GM19324 (cell line): ENCODE results near the gene USB1.
"Not testable (repeated sequence)": the region's sequence is repeated elsewhere in the genome, so short reads cannot be mapped to it uniquely, and the experiment has no call there.

Experiments used
- ATAC-seq: cut with Tn5 transposase; IDR thresholded peaks from one replicate; pipeline ENCODE4 v1.9.1; 2021; ENCODE audit warnings: mild to moderate bottlenecking, moderate library complexity; ENCODE audit not compliant: unreplicated experiment, low FRiP score

Gene USB1

DNA sequence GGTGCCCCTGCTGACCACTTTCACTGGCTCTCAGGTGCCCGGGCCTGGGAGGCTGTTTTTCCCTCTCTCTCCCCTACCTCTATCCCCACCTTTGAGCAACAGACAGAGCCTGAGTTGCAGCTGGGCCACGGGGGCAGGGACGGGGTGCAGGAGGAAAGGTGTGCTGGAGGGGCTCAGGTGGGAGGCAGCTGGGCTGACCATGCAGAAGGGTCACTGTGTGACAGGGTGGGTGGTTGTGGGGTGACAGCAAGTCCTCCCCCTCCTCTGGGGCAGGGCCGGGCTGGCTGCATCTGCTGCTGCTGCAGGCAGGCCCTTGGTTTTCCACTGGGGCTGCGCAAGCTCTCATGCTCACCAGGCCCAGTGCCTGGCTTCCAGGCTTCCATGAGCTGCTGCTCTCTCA, 7.3 kb upstream of the USB1 start:
- ATAC-seq, result no peak

DNA sequence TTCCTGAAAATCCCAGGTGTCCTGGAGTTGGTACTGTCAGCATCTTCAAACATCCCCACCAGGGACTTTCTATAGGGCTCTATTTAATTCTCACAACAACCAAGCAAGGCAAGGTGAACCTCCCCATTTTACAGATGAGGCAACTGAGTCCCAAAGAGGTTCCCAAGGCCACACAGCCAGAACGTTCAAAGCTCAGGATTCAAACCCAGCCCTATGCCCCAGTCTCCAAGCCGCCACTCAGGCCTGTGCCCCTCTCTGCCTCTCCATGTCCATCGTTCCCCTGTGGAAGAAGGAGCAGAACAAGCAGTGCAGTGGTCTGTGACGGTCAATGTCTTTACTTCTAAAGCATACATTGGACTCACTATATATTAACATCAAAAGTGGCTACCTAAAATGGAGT, 6.8 kb upstream of the USB1 start:
- ATAC-seq, result no peak

GRCh38 chr16:57994778-57995177, 6.4 kb upstream of the USB1 start:
- ATAC-seq, result no peak

DNA sequence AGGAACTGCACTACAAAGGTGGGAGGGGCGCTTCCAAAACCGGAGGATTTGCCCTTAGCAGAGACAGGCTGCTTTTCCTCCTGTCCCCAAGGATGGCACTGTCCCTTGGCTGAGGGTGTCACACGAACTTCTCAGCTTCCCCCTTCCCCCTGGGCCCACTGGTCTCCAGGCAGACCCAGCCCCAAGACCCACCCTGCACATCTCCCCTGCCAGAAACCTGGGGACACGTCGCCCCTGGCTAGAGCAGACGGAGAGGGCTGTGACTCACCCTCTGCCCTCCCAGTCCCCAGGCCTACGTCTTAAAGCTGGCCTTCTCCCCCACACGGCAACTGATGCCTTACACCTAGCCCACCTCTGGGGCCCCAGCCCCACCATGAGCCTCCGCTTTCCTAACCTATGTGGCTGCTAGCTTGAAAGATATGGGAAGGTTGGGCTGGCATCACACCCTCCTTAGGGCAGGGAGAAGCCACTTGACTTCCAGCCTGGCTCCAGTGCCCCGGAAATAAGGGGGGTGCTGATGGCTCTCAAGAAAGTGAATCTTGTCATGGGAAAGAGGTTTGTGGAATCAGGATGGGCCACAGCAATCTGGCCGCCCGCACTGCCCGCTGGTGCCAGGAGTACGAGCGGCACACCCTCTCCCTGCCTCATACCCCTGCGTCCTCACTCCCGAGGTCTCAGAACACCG, 5.3 kb upstream of the USB1 start:
- ATAC-seq, result no peak

GRCh38 chr16:57996406-57997175, 4.6 kb upstream of the USB1 start:
- no peak for ATAC-seq

- ATAC-seq, result no peak
Observed at GRCh38 chr16:57997176-57997527, 4.1 kb upstream of the USB1 start.

GRCh38 chr16:57997528-57998265, 3.5 kb upstream of the USB1 start:
- no peak for ATAC-seq

DNA sequence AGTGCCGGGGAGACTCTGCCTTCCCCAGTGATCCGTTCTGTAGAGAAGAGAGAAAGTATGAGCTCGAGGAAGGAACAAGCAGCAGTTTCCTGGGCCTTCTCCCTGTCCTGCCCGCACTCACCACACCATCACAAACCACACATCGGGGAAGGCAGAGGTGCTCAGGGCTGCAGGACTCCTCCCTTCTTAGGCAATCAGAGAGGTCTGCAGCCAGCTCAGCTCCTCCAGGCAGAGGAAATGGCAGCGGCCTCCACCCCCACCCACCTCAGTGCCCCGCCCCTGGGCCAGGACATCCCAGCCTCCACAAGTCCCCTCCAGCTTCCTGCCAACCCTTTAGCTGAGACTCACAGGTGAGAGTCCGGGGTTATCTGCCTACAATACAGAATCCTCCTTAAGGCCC, 2.7 kb upstream of the USB1 start:
- no peak for ATAC-seq

GRCh38 chr16:57998992-57999365, 2.2 kb upstream of the USB1 start:
- ATAC-seq, result no peak

DNA sequence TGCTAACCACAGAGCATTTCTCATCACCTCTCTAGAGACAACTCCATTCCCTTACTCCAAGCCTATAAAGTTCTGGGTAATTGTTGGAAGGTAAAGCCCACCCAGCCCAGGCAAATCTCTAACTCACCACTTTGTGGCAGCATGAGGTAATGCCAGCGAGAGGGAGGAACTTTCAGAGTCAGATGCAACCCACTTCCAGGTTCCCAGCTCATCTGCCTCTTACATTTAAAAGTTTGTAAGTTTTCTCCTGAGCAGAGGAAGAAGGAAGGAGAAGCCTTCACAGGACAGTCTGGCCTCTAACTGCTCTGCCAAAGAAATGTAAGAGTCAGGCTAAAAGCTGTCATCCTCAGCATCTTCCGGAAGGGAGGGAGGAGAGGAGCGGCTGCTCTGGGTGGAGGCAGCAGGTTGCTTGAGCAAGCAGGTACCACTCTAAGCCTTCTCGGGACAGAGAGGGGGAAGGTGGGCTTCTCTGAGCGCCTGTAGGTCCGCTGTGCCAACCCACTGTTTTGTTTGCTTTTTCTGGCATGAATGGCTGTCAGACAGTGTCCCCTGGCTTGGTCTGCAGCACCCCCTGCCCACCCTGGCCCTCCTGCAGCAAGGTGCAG, 1.7 kb upstream of the USB1 start:
- no peak for ATAC-seq

DNA sequence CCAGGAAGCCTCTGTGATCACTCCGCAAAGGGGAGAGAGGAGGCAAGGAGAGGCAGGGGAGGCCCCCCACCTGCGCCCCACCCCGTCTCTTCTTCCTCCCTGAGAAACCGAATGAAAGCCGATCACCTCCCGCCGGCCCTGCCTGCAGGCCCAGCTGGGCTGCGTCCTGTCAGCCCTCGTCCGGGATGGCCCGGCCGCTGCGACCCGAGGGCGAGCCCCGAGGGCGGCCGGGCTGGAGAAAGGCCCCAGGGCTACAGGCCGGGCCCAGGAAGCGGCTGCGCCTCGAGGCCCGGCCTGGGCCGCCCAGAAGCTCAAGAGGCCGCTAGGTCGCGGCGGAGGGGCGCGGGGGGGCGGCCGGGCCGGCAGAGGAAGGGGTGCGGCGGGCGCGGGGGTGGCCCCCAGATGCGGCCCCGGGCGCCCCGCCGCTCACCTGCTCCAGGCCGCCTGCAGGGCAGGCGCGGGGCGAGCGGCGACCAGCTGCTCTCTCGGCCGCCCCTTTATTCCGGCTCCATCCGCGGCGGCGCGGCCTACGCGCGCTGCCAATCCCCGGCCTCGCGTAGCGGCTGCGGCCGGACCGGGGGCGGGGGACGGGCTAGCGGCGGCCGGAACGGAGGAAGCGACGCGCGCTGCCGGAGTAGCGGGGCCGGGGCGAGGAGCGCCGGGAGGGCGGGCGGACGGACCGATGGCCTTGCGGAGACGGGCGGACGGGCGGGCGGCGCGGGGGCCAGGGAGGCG, 1.1 kb upstream of the USB1 start, which contains the start of gene ZNF319:
TSS of gene ZNF319 (minus strand) at position 702 of the 735 bp plus-strand sequence. CDS start 2,407 bp downstream, outside the sequence.
- peak; percentile 25 for ATAC-seq

DNA sequence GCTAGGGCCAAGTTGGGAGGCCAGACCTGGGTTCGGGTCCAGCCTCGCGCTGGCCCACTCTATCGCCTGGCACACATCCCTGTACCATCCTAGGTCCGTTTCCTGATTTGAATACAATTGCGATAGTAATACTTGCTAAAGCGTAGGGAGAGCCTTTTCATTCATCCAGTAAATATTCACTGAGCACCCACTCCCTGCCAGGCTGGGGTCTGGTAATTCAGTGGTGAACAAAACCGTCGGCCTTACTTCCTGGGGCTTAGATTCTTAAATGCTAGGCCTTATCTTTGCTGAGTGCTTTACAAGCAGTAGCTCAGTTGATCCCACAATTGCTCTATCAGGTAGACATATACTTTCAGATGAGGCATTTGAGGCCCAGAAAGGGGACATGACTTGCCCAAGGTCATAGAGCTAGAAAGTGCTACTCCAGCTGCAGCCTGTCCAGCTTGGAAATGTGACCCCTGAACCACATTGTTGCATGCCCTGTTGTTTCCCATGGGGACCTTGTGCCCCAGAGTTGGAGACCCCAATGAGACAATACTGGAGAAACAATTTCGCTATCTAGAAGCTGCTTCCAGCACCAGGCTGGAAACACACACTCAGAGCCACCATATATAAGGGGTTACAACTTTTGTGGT, 691 bp downstream of the USB1 start:
- no peak for ATAC-seq

DNA sequence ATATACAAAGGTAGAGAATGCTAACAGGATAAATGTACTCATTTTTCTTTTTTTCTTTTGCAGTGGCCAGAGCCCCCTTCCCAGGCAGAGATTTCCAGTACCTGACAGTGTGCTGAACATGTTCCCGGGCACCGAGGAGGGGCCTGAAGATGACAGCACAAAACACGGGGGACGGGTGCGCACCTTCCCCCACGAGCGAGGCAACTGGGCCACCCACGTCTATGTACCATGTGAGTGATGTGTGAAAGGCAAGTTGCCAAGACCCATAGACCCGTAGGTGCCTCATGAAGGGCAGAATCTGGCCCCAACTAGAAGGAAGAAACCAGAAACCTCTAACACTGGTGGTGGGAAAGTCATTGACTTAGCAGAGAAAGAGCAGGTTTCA, 1.2 kb downstream of the USB1 start:
- ATAC-seq, result no peak

DNA sequence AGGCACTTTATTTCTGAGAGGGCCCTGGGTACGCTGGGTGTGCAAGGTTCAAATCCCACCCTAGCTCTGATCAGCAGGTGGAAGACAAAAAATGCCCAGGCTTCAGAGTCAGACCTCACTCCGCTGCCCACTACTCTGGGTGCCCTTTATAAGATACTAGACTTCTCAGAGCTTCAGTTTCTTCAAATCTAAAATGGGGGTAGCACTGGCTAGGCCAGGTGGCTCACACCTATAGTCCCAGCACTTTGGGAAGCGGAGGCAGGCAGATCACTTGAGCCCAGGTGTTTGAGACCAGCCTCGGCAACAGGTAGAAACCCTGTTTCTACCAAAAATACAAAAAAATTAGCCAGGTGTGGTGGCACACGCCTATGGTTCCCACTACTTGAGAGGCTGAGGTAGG, 1.7 kb downstream of the USB1 start:
- ATAC-seq, result no peak

DNA sequence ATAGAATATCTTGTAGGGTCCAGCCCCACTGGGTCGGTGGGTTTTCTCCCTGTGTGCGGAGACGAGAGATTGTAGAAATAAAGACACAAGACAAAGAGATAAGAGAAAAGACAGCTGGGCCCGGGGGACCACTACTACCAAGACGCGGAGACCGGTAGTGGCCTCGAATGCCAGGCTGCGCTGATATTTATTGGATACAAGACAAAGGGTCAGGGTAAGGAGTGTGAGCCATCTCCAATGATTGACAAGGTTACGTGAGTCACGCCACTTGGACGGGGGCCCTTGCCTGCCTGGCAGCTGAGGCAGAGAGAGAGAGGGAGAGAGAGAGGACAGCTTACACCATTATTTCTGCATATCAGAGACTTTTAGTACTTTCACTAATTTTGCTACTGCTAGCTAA, 3.5 kb downstream of the USB1 start:
- ATAC-seq, result not testable (repeated sequence)

GRCh38 chr16:58009856-58010416, 8.7 kb downstream of the USB1 start:
- ATAC-seq, result no peak

- ATAC-seq, result no peak
Observed at GRCh38 chr16:58010886-58011285, 9.7 kb downstream of the USB1 start.

DNA sequence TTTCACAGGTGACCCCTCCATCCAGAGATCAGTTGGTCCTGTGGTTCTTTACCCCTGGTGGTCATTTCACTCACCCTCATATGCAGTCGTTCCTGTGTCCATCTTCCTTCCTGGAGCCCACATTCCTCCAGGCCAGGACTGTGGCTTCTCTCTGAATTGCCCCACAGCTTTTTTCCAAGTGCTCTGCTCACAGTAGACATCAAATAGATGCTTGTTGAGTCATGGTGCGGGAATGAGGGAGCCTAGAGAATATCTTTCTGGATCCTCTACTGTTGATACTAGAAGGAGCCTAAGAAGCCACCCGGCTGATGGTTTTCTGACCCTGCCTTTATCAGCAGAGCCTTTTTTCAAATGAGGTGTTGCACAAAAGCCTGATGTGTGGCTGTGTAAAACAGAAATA, 10.4 kb downstream of the USB1 start:
- ATAC-seq, result no peak

DNA sequence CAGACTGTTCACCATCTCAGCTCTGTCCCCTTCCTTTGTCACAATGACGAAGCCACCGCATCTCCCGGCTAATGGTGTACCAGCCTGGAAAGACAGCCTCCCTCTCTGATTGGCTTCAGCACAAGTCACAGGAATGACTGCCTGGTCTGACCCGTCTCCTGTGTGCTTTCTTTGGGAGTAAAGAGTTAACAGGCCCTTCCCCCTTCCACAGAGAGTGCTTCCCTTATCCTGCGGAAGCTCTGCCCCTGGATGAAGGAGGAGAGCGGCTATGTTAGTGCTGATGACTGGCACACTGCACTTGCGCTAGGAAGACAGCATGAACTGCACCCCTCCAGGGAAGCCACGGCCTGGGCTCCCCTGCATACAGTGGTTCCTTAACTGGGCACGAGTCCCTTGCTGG, 11.3 kb downstream of the USB1 start:
- ATAC-seq, result no peak
